NCI-H345 treated with DMSO at 0.1 percent for 48 hours (cell line): ENCODE data around the gene BRICD5.

Experiments used
- DNase-seq: peaks from one replicate; lab custom pipeline; 2025; ENCODE audit not compliant: unreplicated experiment; lab: John Stamatoyannopoulos, UW

Gene BRICD5

DNA sequence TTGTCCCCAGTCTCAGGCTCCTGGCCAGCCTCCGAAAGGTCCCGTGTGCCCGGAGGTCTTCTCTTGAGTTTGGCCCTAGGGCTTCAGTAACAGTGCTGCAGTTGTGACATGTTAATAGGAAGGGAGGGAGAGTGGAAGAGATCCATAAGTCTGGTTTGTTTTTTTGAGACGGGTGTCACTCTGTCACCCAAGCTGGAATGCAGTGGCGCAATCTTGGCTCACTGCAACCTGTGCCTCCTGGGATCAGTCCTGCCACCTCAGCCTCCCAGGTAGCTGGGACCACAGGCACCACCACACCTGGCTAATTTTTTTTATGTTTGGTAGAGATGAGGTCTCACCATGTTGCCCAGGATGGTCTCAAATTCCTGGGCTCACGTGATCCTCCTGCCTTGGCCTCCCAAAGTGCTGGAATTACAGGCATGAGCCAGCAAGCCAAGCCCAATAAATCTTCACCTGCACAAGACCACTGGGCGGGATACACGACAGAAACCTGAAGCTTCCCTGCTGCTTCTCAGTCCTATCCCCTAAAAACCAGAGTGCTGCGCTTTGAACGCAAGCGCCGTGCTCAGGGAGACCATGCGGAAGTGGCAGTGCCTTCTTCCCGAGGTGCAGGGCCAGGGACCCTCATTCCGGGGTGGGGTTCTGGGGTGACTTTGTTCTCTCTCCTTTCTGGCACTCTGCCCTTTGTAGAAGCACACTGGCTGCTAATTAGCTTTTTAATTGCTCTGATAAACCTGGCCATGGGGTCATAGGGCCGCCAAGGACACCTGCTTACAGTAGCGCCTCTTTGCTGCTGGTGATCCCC lies 44.2 kb downstream of the BRICD5 start:
- DNase-seq: no peak

DNA sequence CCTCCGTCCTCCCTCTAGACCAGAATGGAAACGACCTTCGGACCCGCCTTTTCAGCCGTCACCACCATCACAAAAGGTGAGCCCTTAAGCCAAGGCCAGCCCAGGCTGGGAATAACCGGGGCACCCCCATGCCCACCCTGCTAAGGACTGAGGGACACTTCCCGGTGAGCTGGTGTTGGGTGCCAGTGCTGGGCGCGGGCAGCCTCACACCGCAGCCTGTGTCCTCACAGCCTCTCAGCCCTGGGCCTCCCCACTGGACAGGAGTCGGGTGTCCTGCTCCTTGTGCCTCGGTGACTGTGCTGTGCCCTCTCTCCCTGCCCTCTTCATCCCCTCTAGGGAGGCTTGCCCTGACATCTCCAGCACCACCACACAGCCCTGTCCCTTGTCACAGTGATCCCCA lies 44.8 kb downstream of the BRICD5 start:
- DNase-seq: no peak

DNA sequence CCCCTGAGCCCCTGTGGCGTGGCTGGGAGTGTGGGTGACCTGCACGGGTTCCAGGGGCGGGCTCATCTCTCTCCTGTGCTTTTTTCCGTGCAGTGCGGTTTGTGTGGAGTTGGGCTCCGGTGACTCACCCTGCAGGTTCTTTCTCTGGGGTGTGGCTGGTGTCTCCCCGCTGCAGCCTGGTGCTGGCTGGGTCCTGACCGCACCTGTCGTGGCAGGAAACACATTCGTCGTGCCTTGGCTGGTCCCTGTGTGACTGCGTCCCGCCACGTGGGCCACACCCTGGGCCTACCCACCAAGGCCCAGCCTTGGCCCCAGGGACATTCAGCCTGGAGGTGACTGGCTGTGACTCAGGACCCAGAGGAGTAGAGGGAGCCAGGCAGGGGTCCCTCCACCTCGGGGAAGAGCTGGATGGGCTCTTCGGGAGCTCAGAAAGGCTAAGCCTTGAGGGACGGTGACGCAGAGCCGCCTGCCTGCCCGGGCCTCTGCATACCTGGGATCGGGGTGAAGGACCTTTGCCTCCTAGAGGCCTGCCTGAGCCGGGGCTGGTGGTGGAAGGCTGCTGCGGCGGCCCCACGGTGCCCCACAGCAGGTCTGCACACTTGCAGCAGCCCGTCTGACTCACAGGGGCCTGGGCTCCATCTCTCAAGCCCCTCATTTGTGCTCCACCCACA lies 47.3 kb downstream of the BRICD5 start:
- DNase-seq: no peak

DNA sequence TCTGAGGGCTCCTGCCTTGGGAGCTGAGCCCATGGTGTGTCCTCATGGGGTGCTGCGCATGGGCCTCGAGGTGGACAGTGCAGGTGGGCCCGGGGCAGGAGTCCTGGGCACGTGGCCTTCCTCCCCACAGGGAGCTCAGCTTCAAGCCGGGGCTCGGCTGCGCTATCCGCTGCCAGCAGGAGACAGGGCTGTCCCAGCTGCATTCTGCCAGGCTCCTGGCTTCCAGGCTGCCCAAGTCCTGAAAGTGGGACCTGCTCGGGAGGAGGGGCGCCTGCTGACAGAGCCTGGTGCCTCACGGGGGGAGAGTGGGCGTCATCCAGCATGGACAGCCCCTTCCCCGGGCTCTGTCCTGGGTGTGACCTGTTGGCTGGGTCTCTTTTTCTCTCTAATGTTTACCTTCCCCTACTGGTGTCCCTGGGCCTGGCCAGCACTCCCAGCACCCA lies 48.0 kb downstream of the BRICD5 start:
- DNase-seq: no peak

DNA sequence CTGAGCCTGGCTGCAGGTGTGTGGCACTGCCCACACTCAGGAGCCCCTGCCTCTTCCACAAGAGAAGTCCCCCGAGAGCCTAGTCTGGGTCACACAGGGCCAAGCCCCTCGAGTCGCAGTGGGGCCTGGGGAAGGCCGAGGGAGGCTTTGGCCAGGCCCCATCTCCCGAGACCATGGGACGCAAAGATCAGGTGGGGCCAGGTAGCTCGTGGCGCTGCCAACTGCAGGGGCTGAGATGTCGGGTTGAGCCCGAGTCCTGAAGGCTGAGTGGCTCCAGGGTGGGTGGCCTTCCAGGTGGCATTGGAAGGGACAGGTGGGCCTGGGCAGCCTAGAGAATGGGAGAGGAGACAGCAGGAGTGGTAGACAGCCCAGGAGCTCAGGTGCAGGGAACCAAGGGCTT lies 48.8 kb downstream of the BRICD5 start:
- DNase-seq: no peak

DNA sequence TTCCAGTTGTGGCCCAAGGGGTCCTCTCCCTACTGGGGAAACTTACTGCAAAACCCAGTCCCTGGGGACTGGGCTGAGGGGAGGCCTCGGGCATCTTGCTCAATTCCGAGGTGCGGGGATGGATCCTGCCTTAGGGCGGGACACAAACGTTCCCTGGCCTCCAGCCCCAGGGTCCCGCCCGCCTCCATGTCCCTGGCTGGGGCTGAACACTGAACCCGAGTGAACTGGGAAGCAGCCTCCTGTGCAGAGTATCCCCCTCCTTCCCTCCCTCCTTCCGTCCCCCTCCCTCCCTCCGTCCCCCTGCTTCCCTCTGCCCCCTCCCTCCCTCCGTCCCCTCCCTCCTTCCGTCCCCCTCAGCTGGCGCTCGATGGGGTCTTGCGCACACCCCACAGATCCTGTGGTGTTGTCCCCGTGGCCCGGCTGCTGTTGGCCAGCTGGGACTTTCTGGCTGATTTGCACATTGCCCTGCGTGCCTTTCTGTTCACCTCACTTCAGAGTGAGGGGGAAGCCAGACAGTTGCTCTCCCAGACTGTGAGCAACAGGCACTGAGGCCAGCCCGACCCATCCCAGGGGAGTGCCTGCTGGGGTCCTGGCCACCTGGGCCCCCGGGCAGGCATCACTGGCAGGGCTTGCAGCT lies 49.6 kb downstream of the BRICD5 start:
- DNase-seq: no peak
